ENCODE results near the gene NRDC.

- TF ChIP-seq POLR2A (IDR thresholded peaks at IDR 0.05; ENCODE audit: low read length) (no peak), CTCF (IDR thresholded peaks at IDR 0.05) (no peak), RAD21 (conservative IDR thresholded peaks at IDR 0.05 in 1 of 2, IDR thresholded peaks at IDR 0.05 in 1 of 2) (no peak), ZFP36 (IDR thresholded peaks at IDR 0.05; ENCODE audit: borderline replicate concordance, partially characterized antibody) (no peak), MAZ (IDR thresholded peaks at IDR 0.05; ENCODE audit: borderline replicate concordance, low read depth, low read length) (no peak)
These were observed 117.7 kb downstream of the NRDC start for GRCh38 chr1:51760872-51761271.

Measured in A549 (cell line).